ENCODE results near the gene CAMK4. TPM values are rescaled to one million over a fixed set of nuclear protein-coding genes. Genes with fewer than 3 reads are reported as not detected.

CAMK4 gene
- total and polyA plus RNA-seq, 9 of the 15 experiments (the other 6 are each of a cell fraction or from before 2014, with no cell fraction given) = 0.35 TPM; not detected in 8

DNA sequence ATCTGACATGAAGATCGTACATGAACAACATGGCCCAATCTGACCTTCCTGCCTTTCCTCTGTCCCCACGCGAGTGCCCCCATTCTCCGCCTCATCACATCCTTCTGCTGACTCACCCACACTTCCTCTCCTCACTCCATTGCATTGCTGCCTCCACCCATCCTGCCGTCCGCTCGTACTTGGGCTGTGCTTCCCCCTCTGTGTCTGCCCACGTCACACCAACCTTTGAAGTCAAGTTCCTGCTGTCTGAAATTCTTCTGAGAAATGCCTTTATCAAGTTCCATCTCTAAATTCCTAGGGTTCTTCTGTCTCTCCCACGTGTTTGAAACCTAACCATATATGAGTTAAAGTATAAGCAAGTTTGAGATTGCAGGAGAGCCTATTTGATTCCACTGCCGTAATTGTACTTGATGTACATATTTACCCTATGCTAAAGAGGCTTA, 306.1 kb downstream of the CAMK4 start (continued):
- TF ChIP-seq, protein P1, sequence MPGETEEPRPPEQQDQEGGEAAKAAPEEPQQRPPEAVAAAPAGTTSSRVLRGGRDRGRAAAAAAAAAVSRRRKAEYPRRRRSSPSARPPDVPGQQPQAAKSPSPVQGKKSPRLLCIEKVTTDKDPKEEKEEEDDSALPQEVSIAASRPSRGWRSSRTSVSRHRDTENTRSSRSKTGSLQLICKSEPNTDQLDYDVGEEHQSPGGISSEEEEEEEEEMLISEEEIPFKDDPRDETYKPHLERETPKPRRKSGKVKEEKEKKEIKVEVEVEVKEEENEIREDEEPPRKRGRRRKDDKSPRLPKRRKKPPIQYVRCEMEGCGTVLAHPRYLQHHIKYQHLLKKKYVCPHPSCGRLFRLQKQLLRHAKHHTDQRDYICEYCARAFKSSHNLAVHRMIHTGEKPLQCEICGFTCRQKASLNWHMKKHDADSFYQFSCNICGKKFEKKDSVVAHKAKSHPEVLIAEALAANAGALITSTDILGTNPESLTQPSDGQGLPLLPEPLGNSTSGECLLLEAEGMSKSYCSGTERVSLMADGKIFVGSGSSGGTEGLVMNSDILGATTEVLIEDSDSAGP (CRISPR knock-in tag; IDR thresholded peaks at IDR 0.05) = no peak
- TF ChIP-seq RFX5 (IDR thresholded peaks at IDR 0.05; ENCODE audit: low read depth, low read length) (no peak), POLR2H (tag; IDR thresholded peaks at IDR 0.05; ENCODE audit: low read depth) (peak; percentile 85), NR2C1 (IDR thresholded peaks at IDR 0.05) (peak; percentile 24; the same call in 1 of the 2 replicates), NR2C1 (tag; IDR thresholded peaks at IDR 0.05) (0 out of 2 replicates have a peak, but pooled peaks have one; percentile 18), SMAD4 (CRISPR knock-in tag; conservative IDR thresholded peaks at IDR 0.05) (peak; percentile 78), KAT2B (IDR thresholded peaks at IDR 0.05; ENCODE audit: low read depth, low read length) (no peak), HMG20B (CRISPR knock-in tag; IDR thresholded peaks at IDR 0.05) (no peak), ZNF583 (CRISPR knock-in tag; IDR thresholded peaks at IDR 0.05) (no peak), NR2F6 (CRISPR knock-in tag; IDR thresholded peaks at IDR 0.05) (no peak), DMBX1 (CRISPR knock-in tag; IDR thresholded peaks at IDR 0.05; ENCODE audit: borderline replicate concordance) (no peak), FOXK2 (conservative IDR thresholded peaks at IDR 0.05 in 1 of 2, IDR thresholded peaks at IDR 0.05 in 1 of 2; ENCODE audit: low read depth in 2 of 2) (peak in 1 of 2 experiments; percentile 55; a peak in 1 of 4 replicates), POLR2G (IDR thresholded peaks at IDR 0.05; ENCODE audit: low read depth, low read length) (peak; percentile 45; the same call in 1 of the 2 replicates), FIP1L1 (IDR thresholded peaks at IDR 0.05; ENCODE audit: low read depth, low read length, poor library complexity, severe bottlenecking) (no peak), MYC (IDR thresholded peaks at IDR 0.05; ENCODE audit: low read depth, low read length) (peak; percentile 77), MYC (CRISPR knock-in tag; IDR thresholded peaks at IDR 0.05; ENCODE audit: borderline replicate concordance, low read depth) (no peak), RAD21 (CRISPR knock-in tag; conservative IDR thresholded peaks at IDR 0.05 in 1 of 2, IDR thresholded peaks at IDR 0.05 in 1 of 2) (no peak)
- TF ChIP-seq, protein P2, sequence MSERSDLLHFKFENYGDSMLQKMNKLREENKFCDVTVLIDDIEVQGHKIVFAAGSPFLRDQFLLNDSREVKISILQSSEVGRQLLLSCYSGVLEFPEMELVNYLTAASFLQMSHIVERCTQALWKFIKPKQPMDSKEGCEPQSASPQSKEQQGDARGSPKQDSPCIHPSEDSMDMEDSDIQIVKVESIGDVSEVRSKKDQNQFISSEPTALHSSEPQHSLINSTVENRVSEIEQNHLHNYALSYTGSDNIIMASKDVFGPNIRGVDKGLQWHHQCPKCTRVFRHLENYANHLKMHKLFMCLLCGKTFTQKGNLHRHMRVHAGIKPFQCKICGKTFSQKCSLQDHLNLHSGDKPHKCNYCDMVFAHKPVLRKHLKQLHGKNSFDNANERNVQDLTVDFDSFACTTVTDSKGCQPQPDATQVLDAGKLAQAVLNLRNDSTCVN (CRISPR knock-in tag; IDR thresholded peaks at IDR 0.05) = peak; percentile 68; the same call in 1 of the 2 replicates
- TF ChIP-seq, protein P3, sequence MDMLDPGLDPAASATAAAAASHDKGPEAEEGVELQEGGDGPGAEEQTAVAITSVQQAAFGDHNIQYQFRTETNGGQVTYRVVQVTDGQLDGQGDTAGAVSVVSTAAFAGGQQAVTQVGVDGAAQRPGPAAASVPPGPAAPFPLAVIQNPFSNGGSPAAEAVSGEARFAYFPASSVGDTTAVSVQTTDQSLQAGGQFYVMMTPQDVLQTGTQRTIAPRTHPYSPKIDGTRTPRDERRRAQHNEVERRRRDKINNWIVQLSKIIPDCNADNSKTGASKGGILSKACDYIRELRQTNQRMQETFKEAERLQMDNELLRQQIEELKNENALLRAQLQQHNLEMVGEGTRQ (CRISPR knock-in tag; IDR thresholded peaks at IDR 0.05) = no peak
- TF ChIP-seq, protein P4, sequence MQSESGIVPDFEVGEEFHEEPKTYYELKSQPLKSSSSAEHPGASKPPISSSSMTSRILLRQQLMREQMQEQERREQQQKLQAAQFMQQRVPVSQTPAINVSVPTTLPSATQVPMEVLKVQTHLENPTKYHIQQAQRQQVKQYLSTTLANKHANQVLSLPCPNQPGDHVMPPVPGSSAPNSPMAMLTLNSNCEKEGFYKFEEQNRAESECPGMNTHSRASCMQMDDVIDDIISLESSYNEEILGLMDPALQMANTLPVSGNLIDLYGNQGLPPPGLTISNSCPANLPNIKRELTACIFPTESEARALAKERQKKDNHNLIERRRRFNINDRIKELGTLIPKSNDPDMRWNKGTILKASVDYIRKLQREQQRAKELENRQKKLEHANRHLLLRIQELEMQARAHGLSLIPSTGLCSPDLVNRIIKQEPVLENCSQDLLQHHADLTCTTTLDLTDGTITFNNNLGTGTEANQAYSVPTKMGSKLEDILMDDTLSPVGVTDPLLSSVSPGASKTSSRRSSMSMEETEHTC (IDR thresholded peaks at IDR 0.05) = no peak
- TF ChIP-seq, protein P5, sequence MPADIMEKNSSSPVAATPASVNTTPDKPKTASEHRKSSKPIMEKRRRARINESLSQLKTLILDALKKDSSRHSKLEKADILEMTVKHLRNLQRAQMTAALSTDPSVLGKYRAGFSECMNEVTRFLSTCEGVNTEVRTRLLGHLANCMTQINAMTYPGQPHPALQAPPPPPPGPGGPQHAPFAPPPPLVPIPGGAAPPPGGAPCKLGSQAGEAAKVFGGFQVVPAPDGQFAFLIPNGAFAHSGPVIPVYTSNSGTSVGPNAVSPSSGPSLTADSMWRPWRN (IDR thresholded peaks at IDR 0.05; ENCODE audit: low read depth) = peak; percentile 47
- TF ChIP-seq, protein P6, sequence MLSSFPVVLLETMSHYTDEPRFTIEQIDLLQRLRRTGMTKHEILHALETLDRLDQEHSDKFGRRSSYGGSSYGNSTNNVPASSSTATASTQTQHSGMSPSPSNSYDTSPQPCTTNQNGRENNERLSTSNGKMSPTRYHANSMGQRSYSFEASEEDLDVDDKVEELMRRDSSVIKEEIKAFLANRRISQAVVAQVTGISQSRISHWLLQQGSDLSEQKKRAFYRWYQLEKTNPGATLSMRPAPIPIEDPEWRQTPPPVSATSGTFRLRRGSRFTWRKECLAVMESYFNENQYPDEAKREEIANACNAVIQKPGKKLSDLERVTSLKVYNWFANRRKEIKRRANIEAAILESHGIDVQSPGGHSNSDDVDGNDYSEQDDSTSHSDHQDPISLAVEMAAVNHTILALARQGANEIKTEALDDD (IDR thresholded peaks at IDR 0.05) = peak; percentile 15; the same call in 1 of the 2 replicates
